H1 (cell line): ENCODE measurements around the gene MIPOL1. TPM values are rescaled to one million over a fixed set of nuclear protein-coding genes. Genes with fewer than 3 reads are reported as not detected.
A peak's percentile ranks its signal among the peaks of the same experiment; 100 is the strongest.

Experiments
- CTCF ChIA-PET: fragments of 300-600 bp; sonication (Branson Sonifier 250); formaldehyde crosslinking; loops from one replicate; lab custom pipeline; 2021; ENCODE audit not compliant: partially characterized antibody; lab: Charles Lee
- POLR2A ChIA-PET: fragments of 300-600 bp; sonication (Branson Sonifier 250); formaldehyde crosslinking; loops from one replicate; lab custom pipeline; 2021; ENCODE audit warnings: inconsistent platforms; ENCODE audit not compliant: partially characterized antibody; lab: Charles Lee
- DNase-seq, 2 experiments: peaks; one replicate each; pipeline versions ENCODE4 v3.0.0 to v3.0.0-alpha.2; 2010 to 2022; ENCODE audit warnings: low spot score in 2 of 2, low read depth in 1 of 2, mixed read lengths in 1 of 2
- FAIRE-seq: peaks from 2 replicates; lab custom pipeline; 2011; peaks lifted over from hg19 to GRCh38; lab: Jason Lieb, UNC
- H2AFZ ChIP-seq: 2 replicates; pipeline ENCODE4 v1.8.1; 2012; ENCODE audit warnings: low read length, inconsistent platforms
- H2AK5ac ChIP-seq: 2 replicates; pipeline ENCODE4 v1.6.1; 2013; ENCODE audit warnings: low read depth, low read length
- H2BK120ac ChIP-seq: replicated peaks from 2 replicates; pipeline ENCODE3; 2013; ENCODE audit warnings: low read depth, low read length, inconsistent platforms
- H2BK12ac ChIP-seq: 2 replicates; pipeline ENCODE4 v1.6.1; 2013; ENCODE audit warnings: low read depth, low read length
- H2BK15ac ChIP-seq: 2 replicates; pipeline ENCODE4 v1.6.1; 2013; ENCODE audit warnings: low read length
- H2BK20ac ChIP-seq: 2 replicates; pipeline ENCODE4 v1.6.1; 2013; ENCODE audit warnings: low read length
- H2BK5ac ChIP-seq: 2 replicates; pipeline ENCODE4 v1.6.1; 2013; ENCODE audit warnings: low read depth, low read length
- H3K14ac ChIP-seq: 2 replicates; pipeline ENCODE4 v1.6.1; 2013; ENCODE audit warnings: inconsistent platforms; ENCODE audit not compliant: insufficient read length
- H3K18ac ChIP-seq: 2 replicates; pipeline ENCODE4 v1.6.1; 2013; ENCODE audit warnings: low read length; ENCODE audit errors: extremely low read depth
- H3K23ac ChIP-seq: 2 replicates; pipeline ENCODE4 v1.6.1; 2013; ENCODE audit warnings: inconsistent platforms; ENCODE audit not compliant: insufficient read length
- H3K23me2 ChIP-seq: 2 replicates; pipeline ENCODE4 v1.6.1; 2013; ENCODE audit warnings: low read depth, low read length
- H3K27ac ChIP-seq: 2 replicates; pipeline ENCODE4 v1.6.1; 2011; ENCODE audit warnings: low read depth, low read length, inconsistent platforms
- H3K27me3 ChIP-seq, 4 experiments: replicated peaks in 1 of 4; 1 replicate in 1 of 4; 2 replicates in 3 of 4; pipeline versions ENCODE4 v1.6.1 to v1.8.1; 2011 to 2013; ENCODE audit warnings: low read length in 3 of 4, mild to moderate bottlenecking in 3 of 4, inconsistent platforms in 2 of 4, mixed read lengths in 2 of 4, moderate library complexity in 1 of 4; ENCODE audit not compliant: control insufficient read depth in 3 of 4, insufficient read depth in 3 of 4; ENCODE audit errors: extremely low read depth in 1 of 4
- H3K36me3 ChIP-seq, 4 experiments: 2 replicates each; pipeline versions ENCODE4 v1.6.1 to v1.8.1; 2011 to 2013; ENCODE audit warnings: mild to moderate bottlenecking in 4 of 4, low read length in 3 of 4, moderate library complexity in 2 of 4, control low read depth in 1 of 4, inconsistent platforms in 1 of 4; ENCODE audit not compliant: insufficient read depth in 4 of 4, control insufficient read depth in 2 of 4
- H3K4ac ChIP-seq: replicated peaks from 2 replicates; pipeline ENCODE3; 2013; ENCODE audit warnings: low read length, low read depth, mixed read lengths, inconsistent platforms; ENCODE audit not compliant: insufficient read length
- H3K4me1 ChIP-seq, 4 experiments: replicated peaks in 1 of 4; 1 replicate in 1 of 4; 2 replicates in 3 of 4; pipeline versions ENCODE4 v1.6.1 to v1.8.1; 2011 to 2013; ENCODE audit warnings: low read length in 3 of 4, inconsistent platforms in 2 of 4, mixed read lengths in 1 of 4; ENCODE audit not compliant: insufficient read depth in 4 of 4, control insufficient read depth in 3 of 4
- H3K4me2 ChIP-seq, 2 experiments: 2 replicates each; pipeline versions ENCODE4 v1.6.1 to v1.8.1; 2011 to 2013; ENCODE audit warnings: low read depth in 2 of 2, low read length in 2 of 2, control low read depth in 1 of 2, inconsistent platforms in 1 of 2, mild to moderate bottlenecking in 1 of 2; ENCODE audit not compliant: insufficient read depth in 1 of 2
- H3K4me3 ChIP-seq, 4 experiments: fragments of 200-600, 300-600 bp in 1 of 4; sonication (generic), shearing (Covaris generic), sonication (Bioruptor Twin) in 1 of 4; 2 replicates each; pipeline versions ENCODE4 v1.5.1 to v1.8.1; 2011 to 2016; ENCODE audit warnings: low read length in 4 of 4, low read depth in 3 of 4, control low read depth in 2 of 4, inconsistent platforms in 2 of 4, mild to moderate bottlenecking in 2 of 4, mixed read lengths in 1 of 4, moderate library complexity in 1 of 4; ENCODE audit not compliant: insufficient read depth in 2 of 4; ENCODE audit errors: extremely low read depth in 1 of 4
- H3K56ac ChIP-seq: replicated peaks from 2 replicates; pipeline ENCODE3; 2013; ENCODE audit warnings: low read depth, mild to moderate bottlenecking, mixed read lengths, low read length, inconsistent platforms; ENCODE audit not compliant: insufficient read length
- H3K79me1 ChIP-seq: 2 replicates; pipeline ENCODE4 v1.6.1; 2013; ENCODE audit warnings: low read depth, low read length, control low read depth
- H3K79me2 ChIP-seq, 2 experiments: 2 replicates each; pipeline versions ENCODE4 v1.6.1 to v1.8.1; 2012 to 2013; ENCODE audit warnings: low read length in 2 of 2, mild to moderate bottlenecking in 2 of 2, inconsistent platforms in 1 of 2; ENCODE audit not compliant: insufficient read depth in 2 of 2, control insufficient read depth in 1 of 2
- H3K9ac ChIP-seq, 4 experiments: replicated peaks in 1 of 4; 1 replicate in 1 of 4; 2 replicates in 3 of 4; pipeline versions ENCODE4 v1.6.1 to v1.8.1; 2011 to 2013; ENCODE audit warnings: low read depth in 3 of 4, low read length in 3 of 4, control low read depth in 2 of 4, mild to moderate bottlenecking in 2 of 4, moderate library complexity in 2 of 4, inconsistent platforms in 1 of 4; ENCODE audit errors: extremely low read depth in 1 of 4
- H3K9me3 ChIP-seq, 2 experiments: 2 replicates each; pipeline versions ENCODE4 v1.6.1 to v1.8.1; 2012 to 2013; ENCODE audit warnings: mild to moderate bottlenecking in 2 of 2, moderate library complexity in 2 of 2, control low read depth in 1 of 2, inconsistent platforms in 1 of 2, low read depth in 1 of 2, low read length in 1 of 2, mixed read lengths in 1 of 2; ENCODE audit not compliant: insufficient read depth in 2 of 2
- H4K20me1 ChIP-seq, 2 experiments: replicated peaks in 1 of 2; 2 replicates each; pipeline versions ENCODE3 to v1.8.1; 2011 to 2013; ENCODE audit warnings: inconsistent platforms in 2 of 2, low read length in 2 of 2, mild to moderate bottlenecking in 1 of 2; ENCODE audit not compliant: insufficient read depth in 2 of 2, control insufficient read depth in 1 of 2
- H4K5ac ChIP-seq: 2 replicates; pipeline ENCODE4 v1.6.1; 2013; ENCODE audit warnings: low read length, low read depth, mixed read lengths, inconsistent platforms; ENCODE audit not compliant: insufficient read length
- H4K8ac ChIP-seq: 2 replicates; pipeline ENCODE4 v1.8.0; 2013; ENCODE audit warnings: mild to moderate bottlenecking, moderate library complexity, low read length, inconsistent platforms; ENCODE audit not compliant: insufficient read depth; ENCODE audit errors: extremely low read depth
- H4K91ac ChIP-seq: replicated peaks from 2 replicates; pipeline ENCODE3; 2013; ENCODE audit warnings: low read length, mixed read lengths, inconsistent platforms; ENCODE audit not compliant: insufficient read length
- CBX8 ChIP-seq: fragments of 300-800, 300-1000 bp; sonication (generic); IDR thresholded peaks from 2 replicates; pipeline ENCODE4 v1.7.1; 2016; ENCODE audit warnings: low read depth, low read length, borderline replicate concordance
- CHD1 ChIP-seq: IDR thresholded peaks from 2 replicates; pipeline ENCODE4 v1.6.1; 2012; ENCODE audit warnings: low read depth, low read length, improper control_type of control experiment
- SP4 ChIP-seq: IDR thresholded peaks from 2 replicates; pipeline ENCODE4 v1.6.1; 2012; ENCODE audit warnings: low read length, inconsistent platforms
- WGBS, 2 experiments: shearing (Covaris generic) in 1 of 2; methylation state at CpG; one replicate each; pipeline versions ENCODE4 v1.1.6 to v1.1.7; 2013 to 2015; ENCODE audit warnings: low lambda C conversion rate in 2 of 2, mixed read lengths in 2 of 2, inconsistent platforms in 1 of 2, low coverage in 1 of 2, missing lambda C conversion rate in 1 of 2; ENCODE audit not compliant: insufficient replicate concordance in 2 of 2, insufficient coverage in 1 of 2, insufficient read length in 1 of 2; ENCODE audit errors: extremely low coverage in 1 of 2, missing lambda C conversion rate in 1 of 2; 5-methylcytosine and 5-hydroxymethylcytosine counted together
- polyA plus RNA-seq, 7 experiments: library from polyadenylated mRNA; depleted of rRNA in 3 of 7; stranded (reverse) in 5 of 7; unstranded in 2 of 7; fragments of >200 nt in 5 of 7; fragments of 200-250 nt in 2 of 7; gene quantifications; 1 replicate in 5 of 7; 2 replicates in 1 of 7; 4 replicates in 1 of 7; pipeline versions ENCODE4 v1.2.1 to v1.2.3, GENCODE V29; 2011 to 2013; ENCODE audit warnings: missing spikeins in 2 of 7, mixed read lengths in 2 of 7
- total RNA-seq: library from RNA; stranded (reverse); fragmentation: NEBNext Ultra II Directional; extraction: Animal tissue kit (Norgen Biotek cat#: 25700); gene quantifications from 2 replicates; pipeline ENCODE4 v1.2.1, GENCODE V29; 2021

Gene MIPOL1
- total and polyA plus RNA-seq, 2 of the 8 experiments (the other 6 are each of a cell fraction or from before 2014, with no cell fraction given), result 2.8 to 23.9 TPM

GRCh38 chr14:37241198-37241597 is 43.5 kb downstream of the MIPOL1 start:
- Histone ChIP-seq H4K20me1 (no peaks in the 10 kb centered on the region), H3K23me2 (peaks cover 1% of the 10 kb centered on the region; the same call in 1 of the 2 replicates), H3K79me2 (no peaks in the 10 kb centered on the region; a peak in 1 of 4 replicates), H3K56ac (no peak overlapping the region), H2BK15ac (no peak overlapping the region), H3K18ac (no peak overlapping the region), H3K4me1 (peaks cover 0 to 3% (median 1%) of the 10 kb centered on the region in 4 experiments; a peak in 3 of 7 replicates), H4K5ac (no peak overlapping the region), H3K4me3 (no peak overlapping the region), H2BK120ac (no peak overlapping the region), H2BK5ac (no peak overlapping the region), H3K14ac (no peak overlapping the region), H2AFZ (no peak overlapping the region), H3K23ac (no peak overlapping the region), H2AK5ac (no peak overlapping the region), H4K91ac (no peak overlapping the region), H3K9me3 (no peaks in the 10 kb centered on the region), H3K36me3 (no peaks in the 10 kb centered on the region), H2BK12ac (no peak overlapping the region), H3K4me2 (peak overlapping the region in 1 of 2 experiments; percentile 4; a peak in 1 of 4 replicates), H3K79me1 (peaks cover 3% of the 10 kb centered on the region; the same call in 1 of the 2 replicates), H3K27ac (no peak overlapping the region), H4K8ac (no peak overlapping the region), H3K9ac (no peak overlapping the region), H3K4ac (no peak overlapping the region), H2BK20ac (no peak overlapping the region), H3K27me3 (no peaks in the 10 kb centered on the region)
- 92% methylated on average over 4 of the region's 4 CpGs; no CpG with 5 or more reads in 1 of the 2 experiments for WGBS, 2 experiments
- TF ChIP-seq CBX8 (no peak), CHD1 (no peak), SP4 (no peak)
- ChIA-PET CTCF (interaction anchor here (0.8 to 2.5 kb wide), 4 partner anchors 11 to 350 kb away, joined by 3 to 13 read pairs (median 4); no protein-coding TSS in a partner anchor), POLR2A (no interaction called here)
- FAIRE-seq, result no peak
- DNase-seq, result no peak
